HG03097 (cell line): ENCODE results near the gene FUT3.
"Not testable (repeated sequence)": the region's sequence is repeated elsewhere in the genome, so short reads cannot be mapped to it uniquely, and the experiment has no call there.

Experiments used
- ATAC-seq: cut with Tn5 transposase; IDR thresholded peaks from one replicate; pipeline ENCODE4 v1.9.1; 2021; ENCODE audit not compliant: unreplicated experiment, low FRiP score

Gene FUT3

GRCh38 chr19:5850189-5850588 lies 1.1 kb downstream of the FUT3 start:
- ATAC-seq = no peak

- not testable (repeated sequence) for ATAC-seq
Observed at GRCh38 chr19:5848621-5849020, 2.6 kb downstream of the FUT3 start.

GRCh38 chr19:5847846-5848245 lies 3.4 kb downstream of the FUT3 start:
- ATAC-seq = not testable (repeated sequence)

GRCh38 chr19:5844456-5845433 lies 6.5 kb downstream of the FUT3 start:
- no peak for ATAC-seq

GRCh38 chr19:5843295-5843927 lies 7.8 kb downstream of the FUT3 start:
- no peak for ATAC-seq

GRCh38 chr19:5841735-5842111 lies 9.5 kb downstream of the FUT3 start:
- ATAC-seq = not testable (repeated sequence)

- no peak for ATAC-seq
Observed at GRCh38 chr19:5839065-5840017, 11.9 kb downstream of the FUT3 start, which contains the start of gene FUT6. Gene FUT6, minus strand, starts transcription at chr19:5839702. Its CDS starts 7,135 bp downstream, at chr19:5832567.

- ATAC-seq = no peak
Observed at GRCh38 chr19:5838353-5839064, 12.7 kb downstream of the FUT3 start.

- ATAC-seq = no peak
Observed at GRCh38 chr19:5837761-5838352, 13.4 kb downstream of the FUT3 start.

GRCh38 chr19:5832527-5833216 lies 18.6 kb downstream of the FUT3 start:
- no peak for ATAC-seq

- ATAC-seq = no peak
Observed at GRCh38 chr19:5832061-5832460, 19.2 kb downstream of the FUT3 start.

GRCh38 chr19:5831159-5831558 lies 20.1 kb downstream of the FUT3 start:
- no peak for ATAC-seq

- ATAC-seq = no peak
Observed at GRCh38 chr19:5829567-5830310, 21.5 kb downstream of the FUT3 start.

- no peak for ATAC-seq
Observed at GRCh38 chr19:5828661-5829566, 22.3 kb downstream of the FUT3 start.

- peak; percentile 62 for ATAC-seq
Observed at GRCh38 chr19:5827891-5828660, 23.2 kb downstream of the FUT3 start.

- no peak for ATAC-seq
Observed at GRCh38 chr19:5827342-5827890, 23.8 kb downstream of the FUT3 start.
